PC-3 (cell line): ENCODE data around the gene NEURL1B. TPM values are rescaled to one million over a fixed set of nuclear protein-coding genes. Genes with fewer than 3 reads are reported as not detected.

ENCODE experiments used
- ATAC-seq: fragments of 200-7000 bp; cut with Tn5 transposase; 2 replicates; pipeline ENCODE4 v1.9.1; 2020; ENCODE audit warnings: mild to moderate bottlenecking, moderate library complexity
- BruUV-seq: library from RNA; stranded (reverse); fragments of 400-500 nt; replicated peaks from 2 replicates; lab custom pipeline; 2021; lab: Mats Ljungman, UMichigan
- CTCF ChIA-PET: fragments of 300-600 bp; sonication (Branson Sonifier 250); formaldehyde crosslinking; loops from one replicate; lab custom pipeline; 2022; ENCODE audit warnings: antibody characterized with exemption; lab: Charles Lee
- POLR2A ChIA-PET: fragments of 300-600 bp; sonication (Branson Sonifier 250); formaldehyde crosslinking; loops from one replicate; lab custom pipeline; 2022; ENCODE audit warnings: antibody characterized with exemption; ENCODE audit not compliant: unreplicated experiment; lab: Charles Lee
- DNase-seq: peaks from one replicate; pipeline ENCODE4 v3.0.0-alpha.2; 2015
- H2AFZ ChIP-seq: fragments of 300-600 bp; sonication (generic); 2 replicates; pipeline ENCODE4 v1.6.0; 2016; ENCODE audit warnings: antibody characterized with exemption, low read length
- H3F3A ChIP-seq: fragments of 300-600 bp; sonication (generic); one replicate; pipeline ENCODE4 v1.6.0; 2017; ENCODE audit warnings: antibody characterized with exemption, low read length, control low read depth, mild to moderate bottlenecking; ENCODE audit not compliant: unreplicated experiment
- H3K27ac ChIP-seq: fragments of 300-600 bp; sonication (generic); 2 replicates; pipeline ENCODE4 v1.5.1; 2016; ENCODE audit warnings: mild to moderate bottlenecking, low read length
- H3K27me3 ChIP-seq: fragments of 300-600 bp; sonication (generic); 2 replicates; pipeline ENCODE4 v1.6.1; 2016; ENCODE audit warnings: low read length, mixed read lengths
- H3K36me3 ChIP-seq: fragments of 300-600 bp; sonication (generic); 2 replicates; pipeline ENCODE4 v1.6.1; 2016; ENCODE audit warnings: low read depth, mixed run types, low read length, mixed read lengths
- H3K4me1 ChIP-seq: fragments of 300-600 bp; sonication (generic); 2 replicates; pipeline ENCODE4 v1.5.1; 2016; ENCODE audit warnings: low read length; ENCODE audit not compliant: insufficient read depth
- H3K4me2 ChIP-seq: fragments of 300-600 bp; sonication (generic); 2 replicates; pipeline ENCODE4 v1.6.0; 2016; ENCODE audit warnings: low read length
- H3K4me3 ChIP-seq: fragments of 300-600 bp; sonication (generic); 2 replicates; pipeline ENCODE4 v1.5.1; 2016; ENCODE audit warnings: mild to moderate bottlenecking, low read length, mixed read lengths
- H3K79me2 ChIP-seq: fragments of 300-600 bp; sonication (generic); 2 replicates; pipeline ENCODE4 v1.6.1; 2017; ENCODE audit warnings: low read length, mixed read lengths
- H3K9ac ChIP-seq: fragments of 300-600 bp; sonication (generic); 2 replicates; pipeline ENCODE4 v1.6.0; 2016; ENCODE audit warnings: mild to moderate bottlenecking, low read length
- H3K9me2 ChIP-seq: fragments of 300-600 bp; sonication (generic); replicated peaks from 2 replicates; pipeline ENCODE4 v1.6.1; 2016; ENCODE audit warnings: mixed run types, low read length, mixed read lengths
- H3K9me3 ChIP-seq: fragments of 300-600 bp; sonication (generic); 2 replicates; pipeline ENCODE4 v1.6.1; 2016; ENCODE audit warnings: low read length, mixed read lengths
- H4K20me1 ChIP-seq: fragments of 300-600 bp; sonication (generic); 2 replicates; pipeline ENCODE4 v1.6.1; 2016; ENCODE audit warnings: low read length, mixed read lengths
- CTCF ChIP-seq: fragments of 300-600 bp; sonication (generic); conservative IDR thresholded peaks from 2 replicates; pipeline ENCODE4 v1.5.1; 2017; ENCODE audit warnings: antibody characterized with exemption, low read depth, mild to moderate bottlenecking, low read length
- EZH2 ChIP-seq: fragments of 300-600 bp; sonication (generic); IDR thresholded peaks from one replicate; pipeline ENCODE4 v1.6.1; 2017; ENCODE audit warnings: antibody characterized with exemption, mild to moderate bottlenecking, low read length; ENCODE audit not compliant: unreplicated experiment
- EZH2phosphoT487 ChIP-seq: fragments of 300-600 bp; sonication (generic); IDR thresholded peaks from 2 replicates; pipeline ENCODE4 v1.6.1; 2018; ENCODE audit warnings: mild to moderate bottlenecking, antibody characterized with exemption, low read length, borderline replicate concordance
- intact Hi-C: fragments of 100-400 bp; cut with micrococcal nuclease; formaldehyde crosslinking; loops from 2 replicates; pipeline ENCODE4 v1.9.0; 2023
- total RNA-seq: library from RNA; depleted of rRNA; stranded (reverse); fragments of >200 nt; gene quantifications from 2 replicates; pipeline ENCODE4 v1.2.3, GENCODE V29; 2014

The NEURL1B gene
- total RNA-seq, 1 experiment from 2014 or later = 0.95 TPM

DNA sequence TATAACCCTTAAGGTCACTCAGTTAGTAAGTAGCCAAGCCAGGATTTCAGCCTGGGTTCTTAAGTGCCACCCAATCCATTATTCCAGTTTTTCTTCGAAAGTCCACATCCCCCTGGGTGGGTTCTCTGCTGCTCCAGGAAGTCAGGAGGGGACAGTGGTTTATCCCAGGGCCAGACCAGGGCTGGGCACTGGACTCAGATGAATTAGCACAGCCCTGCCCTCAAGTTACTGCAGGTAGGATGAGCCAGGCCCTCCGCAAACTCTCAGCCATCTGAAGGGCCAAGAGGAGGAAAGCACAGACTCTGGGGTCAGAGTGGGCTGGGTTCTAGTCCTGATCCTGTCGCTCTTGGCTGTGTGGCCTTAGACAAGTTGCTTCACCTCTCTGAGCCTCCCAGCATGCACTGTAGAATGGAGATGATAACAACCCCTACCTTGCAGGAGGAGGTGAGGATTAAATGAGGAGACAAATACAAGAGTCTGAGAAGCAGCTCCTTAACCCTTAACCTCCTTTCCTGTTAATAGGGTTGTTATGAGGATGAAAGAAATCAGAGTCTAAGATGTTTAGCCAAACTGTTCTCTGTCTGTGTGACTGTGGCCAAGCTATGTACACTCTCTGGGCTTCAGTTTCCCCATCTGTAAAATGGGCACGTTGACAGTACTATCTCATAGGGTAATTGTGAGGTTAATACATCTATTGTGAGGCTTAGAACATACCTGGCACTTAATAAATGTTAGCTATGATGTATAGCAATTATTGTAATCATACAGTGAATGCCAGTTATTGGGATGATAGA lies 6.8 kb upstream of the NEURL1B start:
- intact Hi-C loops = no loop called here
- no peaks in the 10 kb centered on the region for H3K36me3 ChIP-seq
- no peak for TF ChIP-seq EZH2phosphoT487
- TF ChIP-seq CTCF = no peak
- no peak for TF ChIP-seq EZH2
- H3K4me1 ChIP-seq = no peaks in the 10 kb centered on the region
- H3K27ac ChIP-seq = no peak overlapping the region
- DNase-seq (no peak), ATAC-seq (no peak)
- ChIA-PET POLR2A (no interaction called here), CTCF (no interaction called here)
- H3K4me2 ChIP-seq = no peak overlapping the region
- no peak overlapping the region for H3K9ac ChIP-seq
- H3K79me2 ChIP-seq = no peaks in the 10 kb centered on the region
- no peaks in the 10 kb centered on the region for H4K20me1 ChIP-seq
- H3K9me2 ChIP-seq = no peaks in the 10 kb centered on the region
- H3K27me3 ChIP-seq = peaks cover 8% of the 10 kb centered on the region; the same call in 1 of the 2 replicates
- H2AFZ ChIP-seq = no peak overlapping the region
- BruUV-seq = no TSS peak
- H3F3A ChIP-seq = no peaks in the 10 kb centered on the region
- no peaks in the 10 kb centered on the region for H3K9me3 ChIP-seq
- H3K4me3 ChIP-seq = no peak overlapping the region

GRCh38 chr5:172635038-172635437 lies 6.0 kb upstream of the NEURL1B start:
- no peaks in the 10 kb centered on the region for H3K36me3 ChIP-seq
- CTCF ChIA-PET = no interaction called here
- H3K27me3 ChIP-seq = peaks cover 5% of the 10 kb centered on the region; the same call in 1 of the 2 replicates
- BruUV-seq = no TSS peak
- ATAC-seq (no peak), DNase-seq (no peak)
- H3K4me1 ChIP-seq = no peaks in the 10 kb centered on the region
- H3K79me2 ChIP-seq = no peaks in the 10 kb centered on the region
- H3K9me3 ChIP-seq = no peaks in the 10 kb centered on the region
- H3F3A ChIP-seq = no peaks in the 10 kb centered on the region
- no peak overlapping the region for H3K27ac ChIP-seq
- TF ChIP-seq EZH2 = no peak
- no peak for TF ChIP-seq CTCF
- no peak for TF ChIP-seq EZH2phosphoT487
- H2AFZ ChIP-seq = no peak overlapping the region
- H4K20me1 ChIP-seq = no peaks in the 10 kb centered on the region
- H3K9me2 ChIP-seq = no peaks in the 10 kb centered on the region
- H3K9ac ChIP-seq = no peak overlapping the region
- H3K4me2 ChIP-seq = no peak overlapping the region
- intact Hi-C loops = no loop called here
- POLR2A ChIA-PET = no interaction called here
- no peak overlapping the region for H3K4me3 ChIP-seq
